Activated CD8-positive, alpha-beta memory T cell treated with anti-CD3 and anti-CD28 coated beads, Interleukin-2, amount 50 U/mL, for 24 hours (primary cell): Measurements from ENCODE around the gene OBP2A.
"Not testable (repeated sequence)": the region's sequence is repeated elsewhere in the genome, so short reads cannot be mapped to it uniquely, and the experiment has no call there.

Experiments
- DNase-seq: peaks from one replicate; pipeline ENCODE4 v3.0.0-alpha.2; 2020; ENCODE audit errors: extremely low read depth

OBP2A gene

GRCh38 chr9:135545646-135546176 is at the start of gene OBP2A:
Gene OBP2A (plus strand): TSS chr9:135546126. CDS start chr9:135546181, 55 bp downstream.
- not testable (repeated sequence) for DNase-seq

- DNase-seq, result no peak
Measured at GRCh38 chr9:135498381-135499126, 47.4 kb upstream of the OBP2A start.

GRCh38 chr9:135499326-135500070 is 46.4 kb upstream of the OBP2A start:
- peak; percentile 71 for DNase-seq

- no peak for DNase-seq
Measured at GRCh38 chr9:135500071-135500524, 45.8 kb upstream of the OBP2A start.

GRCh38 chr9:135500525-135501260 is 45.2 kb upstream of the OBP2A start, which contains the start of gene MRPS2:
Gene MRPS2 (plus strand): TSS chr9:135500682. CDS start chr9:135500711, 29 bp downstream.
- peak; percentile 63 for DNase-seq

GRCh38 chr9:135501261-135502167 is 44.4 kb upstream of the OBP2A start:
- no peak for DNase-seq

- no peak for DNase-seq
Measured at GRCh38 chr9:135502168-135502872, 43.6 kb upstream of the OBP2A start.

- no peak for DNase-seq
Measured at GRCh38 chr9:135502873-135503321, 43.0 kb upstream of the OBP2A start.

- DNase-seq, result no peak
Measured at GRCh38 chr9:135503371-135504261, 42.3 kb upstream of the OBP2A start.

GRCh38 chr9:135504262-135505243 is 41.4 kb upstream of the OBP2A start:
- no peak for DNase-seq

- no peak for DNase-seq
Measured at GRCh38 chr9:135505406-135506187, 40.3 kb upstream of the OBP2A start.

GRCh38 chr9:135506327-135507103 is 39.4 kb upstream of the OBP2A start:
- DNase-seq, result no peak

- no peak for DNase-seq
Measured at GRCh38 chr9:135507104-135508035, 38.6 kb upstream of the OBP2A start.

GRCh38 chr9:135508211-135508820 is 37.6 kb upstream of the OBP2A start:
- DNase-seq, result no peak

- no peak for DNase-seq
Measured at GRCh38 chr9:135509458-135509857, 36.5 kb upstream of the OBP2A start.
